ENCODE results near the gene PTPN2. TPM values are rescaled to one million over a fixed set of nuclear protein-coding genes. Genes with fewer than 3 reads are reported as not detected.

The PTPN2 gene
- total RNA-seq, 1 experiment from 2014 or later, result 58.1 TPM

GRCh38 chr18:12924616-12925015, 40.6 kb upstream of the PTPN2 start:
- intact Hi-C loops (cut with micrococcal nuclease; ENCODE audit: unreplicated experiment), result no loop called here
- TF ChIP-seq CTCF (IDR thresholded peaks at IDR 0.05; ENCODE audit: unreplicated experiment), result no peak
- no peak for DNase-seq
- Mint-ChIP-seq H3K36me3 (ENCODE audit: insufficient read depth, unreplicated experiment) (no peaks in the 10 kb centered on the region), H3K4me3 (ENCODE audit: low read depth, unreplicated experiment) (no peak overlapping the region), H3K27me3 (ENCODE audit: unreplicated experiment) (peaks cover 13% of the 10 kb centered on the region), H3K27ac (ENCODE audit: unreplicated experiment) (no peak overlapping the region), H3K9me3 (ENCODE audit: low read depth, unreplicated experiment) (no peaks in the 10 kb centered on the region), H3K4me1 (ENCODE audit: low read depth, unreplicated experiment) (no peaks in the 10 kb centered on the region)
- no TSS peak for BruUV-seq (replicated peaks)
- CTCF ChIA-PET, result no interaction called here

GRCh38 chr18:12922266-12922665, 38.2 kb upstream of the PTPN2 start:
- no peak for TF ChIP-seq CTCF (IDR thresholded peaks at IDR 0.05; ENCODE audit: unreplicated experiment)
- H3K27me3 Mint-ChIP-seq (ENCODE audit: unreplicated experiment), result peaks cover 13% of the 10 kb centered on the region
- BruUV-seq (replicated peaks), result no TSS peak
- no peaks in the 10 kb centered on the region for H3K4me1 Mint-ChIP-seq (ENCODE audit: low read depth, unreplicated experiment)
- no peaks in the 10 kb centered on the region for H3K36me3 Mint-ChIP-seq (ENCODE audit: insufficient read depth, unreplicated experiment)
- no peak for DNase-seq
- CTCF ChIA-PET, result no interaction called here
- intact Hi-C loops (cut with micrococcal nuclease; ENCODE audit: unreplicated experiment), result no loop called here
- H3K27ac Mint-ChIP-seq (ENCODE audit: unreplicated experiment), result no peak overlapping the region
- no peaks in the 10 kb centered on the region for H3K9me3 Mint-ChIP-seq (ENCODE audit: low read depth, unreplicated experiment)
- H3K4me3 Mint-ChIP-seq (ENCODE audit: low read depth, unreplicated experiment), result no peak overlapping the region

GRCh38 chr18:12921178-12921577, 37.1 kb upstream of the PTPN2 start:
- TF ChIP-seq CTCF (IDR thresholded peaks at IDR 0.05; ENCODE audit: unreplicated experiment), result no peak
- H3K4me3 Mint-ChIP-seq (ENCODE audit: low read depth, unreplicated experiment), result no peak overlapping the region
- peaks cover 13% of the 10 kb centered on the region for H3K27me3 Mint-ChIP-seq (ENCODE audit: unreplicated experiment)
- no peaks in the 10 kb centered on the region for H3K4me1 Mint-ChIP-seq (ENCODE audit: low read depth, unreplicated experiment)
- CTCF ChIA-PET, result no interaction called here
- no peaks in the 10 kb centered on the region for H3K9me3 Mint-ChIP-seq (ENCODE audit: low read depth, unreplicated experiment)
- H3K36me3 Mint-ChIP-seq (ENCODE audit: insufficient read depth, unreplicated experiment), result no peaks in the 10 kb centered on the region
- no TSS peak for BruUV-seq (replicated peaks)
- intact Hi-C loops (cut with micrococcal nuclease; ENCODE audit: unreplicated experiment), result no loop called here
- no peak overlapping the region for H3K27ac Mint-ChIP-seq (ENCODE audit: unreplicated experiment)
- DNase-seq, result no peak

- CTCF ChIA-PET, result no interaction called here
- H3K36me3 Mint-ChIP-seq (ENCODE audit: insufficient read depth, unreplicated experiment), result no peaks in the 10 kb centered on the region
- peaks cover 15% of the 10 kb centered on the region for H3K27me3 Mint-ChIP-seq (ENCODE audit: unreplicated experiment)
- DNase-seq, result no peak
- no peaks in the 10 kb centered on the region for H3K4me1 Mint-ChIP-seq (ENCODE audit: low read depth, unreplicated experiment)
- no peak for TF ChIP-seq CTCF (IDR thresholded peaks at IDR 0.05; ENCODE audit: unreplicated experiment)
- no TSS peak for BruUV-seq (replicated peaks)
- intact Hi-C loops (cut with micrococcal nuclease; ENCODE audit: unreplicated experiment), result no loop called here
- H3K27ac Mint-ChIP-seq (ENCODE audit: unreplicated experiment), result no peak overlapping the region
- no peak overlapping the region for H3K4me3 Mint-ChIP-seq (ENCODE audit: low read depth, unreplicated experiment)
- no peaks in the 10 kb centered on the region for H3K9me3 Mint-ChIP-seq (ENCODE audit: low read depth, unreplicated experiment)
These were observed 28.1 kb upstream of the PTPN2 start for GRCh38 chr18:12911929-12912703.
